B cell (primary cell): ENCODE results near the gene SPRED2.

ENCODE experiments used
- CTCF ChIP-seq: fragments of 200-600 bp; IDR thresholded peaks from one replicate; pipeline ENCODE4 v1.8.0; 2022; ENCODE audit warnings: antibody characterized with exemption, mild to moderate bottlenecking
- EZH2 ChIP-seq: IDR thresholded peaks from 2 replicates; pipeline ENCODE4 v1.6.1; 2012; ENCODE audit warnings: borderline replicate concordance, low read depth, mild to moderate bottlenecking, moderate library complexity, low read length; ENCODE audit not compliant: insufficient read depth, poor library complexity, severe bottlenecking

- TF ChIP-seq CTCF (no peak), EZH2 (no peak)
These were observed 155.3 kb downstream of the SPRED2 start for GRCh38 chr2:65277118-65277517.
